H4 (cell line): Measurements from ENCODE around the gene SPNS2. TPM values are rescaled to one million over a fixed set of nuclear protein-coding genes. Genes with fewer than 3 reads are reported as not detected.

ENCODE experiments used
- DNase-seq: peaks from one replicate; pipeline ENCODE4 v3.0.0-alpha.2; 2015; ENCODE audit warnings: low spot score
- total RNA-seq: library from RNA; depleted of rRNA; stranded (reverse); fragments of >200 nt; shearing (Covaris generic); gene quantifications from 2 replicates; pipeline ENCODE4 v1.2.3, GENCODE V29; 2014

SPNS2 gene
- total RNA-seq, 1 experiment from 2014 or later = 0.52 TPM

DNA sequence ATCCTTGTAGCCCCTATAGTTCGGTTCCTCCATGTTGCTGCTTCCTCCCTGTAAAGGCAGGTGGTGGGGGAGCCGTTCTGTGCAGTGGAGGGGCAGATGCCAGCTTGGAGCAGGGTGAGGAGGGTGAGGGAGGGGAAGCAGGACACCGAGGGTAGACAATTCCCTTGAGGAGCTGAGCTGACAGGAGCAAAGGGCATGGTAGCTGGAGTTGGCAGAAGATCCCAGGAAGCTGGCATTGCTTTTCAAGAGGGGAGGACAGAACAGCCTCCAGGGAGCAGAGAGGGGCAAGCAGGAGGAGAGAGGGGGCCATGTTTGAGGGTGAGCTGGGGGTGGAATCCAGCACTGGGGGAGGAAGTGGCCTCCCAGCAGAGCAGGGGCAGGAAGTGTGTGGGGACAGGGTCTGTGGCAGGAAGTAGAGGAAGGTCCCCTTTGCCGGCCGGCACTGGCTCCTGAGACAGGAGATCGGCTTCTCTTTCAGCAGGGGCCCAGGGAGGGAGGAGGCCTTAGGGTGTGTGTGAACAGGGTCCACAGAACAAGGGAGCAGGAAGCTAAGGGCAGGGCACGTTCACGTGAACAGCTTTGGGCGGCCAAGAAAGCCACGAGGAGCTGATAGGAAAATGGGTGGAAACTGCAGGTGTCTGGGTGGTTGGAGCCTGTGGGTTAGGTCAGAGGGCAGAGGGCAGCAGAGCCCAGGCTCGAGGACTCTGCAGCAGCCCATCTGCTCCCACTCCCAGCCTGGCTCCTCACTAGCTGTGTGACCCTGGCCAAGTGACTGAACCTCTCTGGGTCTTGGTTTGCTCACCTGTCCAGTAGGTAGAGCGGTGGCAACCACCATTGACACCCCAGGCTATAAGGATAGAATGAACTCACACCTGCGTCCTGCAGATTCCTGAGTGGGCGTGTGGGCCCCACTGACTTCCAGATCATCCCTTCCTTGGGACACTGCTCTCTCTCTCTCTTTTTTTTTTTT is 17.5 kb upstream of the SPNS2 start:
- DNase-seq = no peak

- no peak for DNase-seq
Observed at GRCh38 chr17:4482338-4483011, 16.2 kb upstream of the SPNS2 start.

DNA sequence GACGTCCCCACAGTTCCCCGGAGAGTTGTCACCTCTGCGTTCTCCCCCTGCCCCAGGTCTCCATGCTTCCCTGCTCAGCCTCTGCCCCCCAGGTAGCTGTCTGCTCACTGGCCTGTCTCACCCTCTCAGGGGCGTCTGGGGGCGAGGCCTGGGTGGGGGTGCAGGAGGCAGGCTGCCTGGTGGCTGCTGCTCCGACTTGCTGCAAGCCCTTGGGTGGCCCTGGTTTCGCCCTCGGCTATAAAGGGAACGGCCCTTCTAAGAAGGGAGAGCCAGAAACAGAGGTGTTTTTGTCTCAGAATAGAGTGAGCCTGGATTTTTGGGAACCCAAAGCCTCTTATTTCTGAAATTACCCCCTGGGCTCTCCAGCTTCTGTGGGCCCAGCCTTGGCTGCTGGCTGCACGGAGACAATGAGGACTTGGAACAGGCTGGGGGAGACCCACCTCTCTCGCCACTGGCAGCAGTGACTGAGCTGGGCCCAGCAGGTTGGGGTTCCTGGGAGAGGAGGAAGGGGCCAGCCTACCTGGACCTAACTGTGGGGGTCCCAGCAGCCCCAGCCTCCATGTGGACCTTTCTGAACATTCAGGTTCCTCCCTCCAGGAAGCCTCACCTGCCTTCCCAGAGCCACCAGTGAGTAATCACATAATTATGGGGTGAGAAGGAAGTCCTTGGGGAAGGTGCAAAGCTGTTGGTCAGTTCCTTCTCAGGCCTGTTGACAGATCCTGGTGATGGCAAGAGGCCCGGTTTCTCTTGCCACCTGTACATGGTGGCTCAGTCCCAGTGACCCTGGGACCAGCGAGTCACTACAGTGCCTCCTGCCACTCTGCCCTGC is 15.5 kb upstream of the SPNS2 start:
- DNase-seq = no peak

DNA sequence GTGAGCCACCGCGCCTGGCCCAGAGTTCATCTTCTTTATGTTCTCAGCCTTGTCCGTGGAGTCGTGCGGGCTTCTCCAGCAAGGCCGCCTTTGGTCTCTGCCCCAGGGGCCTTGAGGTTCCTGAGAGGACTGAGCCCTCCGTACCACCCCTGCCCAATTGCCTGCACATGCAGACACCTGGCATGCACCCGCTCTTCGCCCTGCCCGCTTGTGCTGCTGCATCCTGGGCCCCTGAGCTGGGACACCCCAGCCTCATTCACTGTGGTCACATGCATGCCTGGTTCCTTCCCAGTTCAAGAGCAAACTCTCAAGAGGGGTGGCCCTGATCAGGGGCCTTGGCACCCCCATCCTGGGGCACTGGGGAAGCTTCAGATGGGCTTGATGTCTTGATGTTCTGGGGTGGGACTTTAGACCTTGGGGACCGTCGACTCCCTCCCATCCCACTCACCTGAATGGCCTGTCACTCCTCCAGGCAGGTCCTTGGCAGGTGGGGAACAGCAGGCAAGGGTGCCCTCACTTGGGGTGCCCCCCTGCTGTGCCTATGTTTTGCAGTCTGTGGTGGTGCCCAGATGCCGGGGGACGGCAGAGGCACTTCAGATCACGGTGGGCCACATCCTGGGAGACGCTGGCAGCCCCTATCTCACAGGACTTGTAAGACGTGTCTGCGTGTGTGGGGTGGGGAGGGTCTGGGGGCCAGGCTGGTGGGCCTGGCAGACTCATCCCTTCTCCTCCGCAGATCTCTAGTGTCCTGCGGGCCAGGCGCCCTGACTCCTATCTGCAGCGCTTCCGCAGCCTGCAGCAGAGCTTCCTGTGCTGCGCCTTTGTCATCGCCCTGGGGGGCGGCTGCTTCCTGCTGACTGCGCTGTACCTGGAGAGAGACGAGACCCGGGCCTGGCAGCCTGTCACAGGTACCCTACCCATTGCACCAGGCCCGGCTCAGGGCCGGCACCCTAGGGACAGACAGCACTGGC is 12.7 kb upstream of the SPNS2 start:
- DNase-seq = no peak

DNA sequence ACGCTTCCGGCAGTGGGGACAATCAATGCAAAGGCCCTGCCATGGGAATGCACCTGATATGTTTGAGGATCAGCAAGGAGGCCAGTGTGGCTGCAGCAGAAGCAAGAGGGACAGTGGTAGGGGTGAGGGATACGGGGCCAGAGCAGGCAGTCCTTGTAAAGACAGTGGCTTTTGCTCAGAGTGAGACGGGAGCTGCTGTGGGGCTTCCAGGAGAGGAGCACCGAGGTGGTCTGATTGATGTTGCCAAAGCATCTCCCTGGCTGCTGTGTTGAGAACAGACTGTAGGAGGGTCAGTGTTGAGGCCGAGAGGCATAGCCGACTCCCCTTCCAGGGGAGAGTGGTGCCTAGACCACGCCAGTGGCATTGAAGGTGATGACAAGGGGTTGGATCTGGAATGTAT is 11.4 kb upstream of the SPNS2 start:
- no peak for DNase-seq

DNA sequence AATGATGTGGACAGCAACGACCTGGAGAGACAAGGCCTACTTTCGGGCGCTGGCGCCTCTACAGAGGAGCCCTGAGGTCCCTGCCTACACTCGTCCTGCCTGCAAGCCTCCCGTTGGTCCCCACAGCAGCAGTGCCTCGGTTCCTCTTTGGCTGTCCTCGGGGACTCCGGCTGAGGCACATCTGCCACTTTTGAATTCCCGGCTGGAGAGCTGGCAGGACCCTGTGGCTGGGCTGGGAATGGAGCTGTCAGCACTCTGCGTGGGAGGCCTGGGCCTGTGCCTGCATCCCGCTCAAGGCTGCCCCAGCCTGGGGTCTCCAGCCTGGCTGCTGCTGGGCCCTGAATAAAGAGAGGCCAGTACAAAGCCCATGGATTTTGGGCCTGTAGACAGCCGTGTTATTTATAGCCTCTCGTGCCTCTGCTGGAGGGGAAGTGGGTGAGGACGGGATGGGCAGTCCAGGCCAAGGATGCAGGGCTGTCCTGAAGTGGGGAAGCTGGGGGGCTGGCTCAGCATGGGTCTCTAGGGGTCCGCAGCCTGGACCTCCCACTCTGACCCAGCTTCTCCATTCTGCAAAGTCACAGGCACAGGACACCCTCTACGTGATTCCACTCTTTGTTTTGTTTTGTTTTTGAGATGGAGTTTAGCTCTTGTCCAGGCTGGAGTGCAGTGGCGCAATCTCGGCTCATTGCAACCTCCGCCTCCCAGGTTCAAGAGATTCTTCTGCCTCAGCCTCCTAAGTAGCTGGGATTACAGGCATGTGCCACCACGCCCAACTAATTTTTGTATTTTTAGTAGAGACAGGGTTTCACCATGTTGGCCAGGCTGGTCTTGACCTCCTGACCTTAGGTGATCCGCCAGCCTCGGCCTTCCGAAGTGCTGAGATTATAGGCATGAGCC is 10.6 kb upstream of the SPNS2 start:
- DNase-seq = no peak

DNA sequence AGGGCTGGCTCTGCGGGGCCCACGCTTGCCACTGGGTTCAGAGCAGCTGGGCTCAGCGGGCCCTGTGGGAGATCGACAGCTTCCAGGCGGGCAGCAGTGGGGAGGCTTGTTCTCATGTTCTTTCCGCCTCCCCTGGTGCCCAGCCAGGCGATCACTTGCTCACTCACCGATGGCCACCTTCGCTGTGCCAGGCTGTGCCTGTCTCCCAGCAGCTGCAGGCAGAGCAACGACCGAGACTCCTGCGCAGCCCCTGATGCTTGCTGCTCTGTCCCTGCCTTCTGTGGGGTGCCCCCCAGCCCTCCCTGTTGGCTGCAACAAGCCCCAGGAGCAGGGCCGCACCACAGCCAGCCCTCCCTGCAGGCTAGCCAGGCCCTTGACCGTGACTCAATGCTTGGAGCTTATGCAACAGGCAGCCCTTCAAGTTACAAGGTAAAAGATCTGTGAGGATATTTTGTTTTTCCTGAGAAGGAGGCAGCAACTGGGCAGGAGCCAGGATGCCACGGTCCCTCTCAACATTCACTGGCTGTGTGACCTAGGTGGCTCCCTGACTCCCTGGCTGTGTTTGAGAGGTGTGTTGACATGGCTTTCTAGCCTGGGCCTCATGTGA is 9.6 kb upstream of the SPNS2 start:
- no peak for DNase-seq

DNA sequence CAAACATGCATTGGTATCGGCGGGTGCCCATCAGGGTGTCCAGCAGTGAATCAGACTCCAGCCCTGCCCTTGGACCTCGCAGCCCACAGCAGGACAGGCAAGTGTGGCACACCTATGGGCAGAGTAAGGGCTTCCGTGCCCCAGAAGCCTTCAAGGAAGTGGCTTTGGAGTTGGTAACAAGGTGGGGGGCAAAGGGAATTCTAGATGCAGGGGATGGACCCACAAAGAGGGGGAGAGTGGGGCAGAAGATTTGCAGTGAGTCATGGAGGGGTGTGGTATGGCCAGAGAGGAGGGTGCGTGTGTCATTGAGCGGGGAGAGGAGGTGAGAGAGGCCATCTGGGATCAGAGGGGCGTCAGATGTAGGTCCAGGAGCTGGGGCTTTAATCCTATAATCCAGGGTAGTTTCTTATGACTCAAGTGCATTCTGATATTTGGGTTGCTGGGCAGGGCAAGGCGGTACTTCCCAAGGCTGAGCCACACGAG is 8.5 kb upstream of the SPNS2 start:
- no peak for DNase-seq

- no peak for DNase-seq
Observed at GRCh38 chr17:4490637-4491061, 8.0 kb upstream of the SPNS2 start.

DNA sequence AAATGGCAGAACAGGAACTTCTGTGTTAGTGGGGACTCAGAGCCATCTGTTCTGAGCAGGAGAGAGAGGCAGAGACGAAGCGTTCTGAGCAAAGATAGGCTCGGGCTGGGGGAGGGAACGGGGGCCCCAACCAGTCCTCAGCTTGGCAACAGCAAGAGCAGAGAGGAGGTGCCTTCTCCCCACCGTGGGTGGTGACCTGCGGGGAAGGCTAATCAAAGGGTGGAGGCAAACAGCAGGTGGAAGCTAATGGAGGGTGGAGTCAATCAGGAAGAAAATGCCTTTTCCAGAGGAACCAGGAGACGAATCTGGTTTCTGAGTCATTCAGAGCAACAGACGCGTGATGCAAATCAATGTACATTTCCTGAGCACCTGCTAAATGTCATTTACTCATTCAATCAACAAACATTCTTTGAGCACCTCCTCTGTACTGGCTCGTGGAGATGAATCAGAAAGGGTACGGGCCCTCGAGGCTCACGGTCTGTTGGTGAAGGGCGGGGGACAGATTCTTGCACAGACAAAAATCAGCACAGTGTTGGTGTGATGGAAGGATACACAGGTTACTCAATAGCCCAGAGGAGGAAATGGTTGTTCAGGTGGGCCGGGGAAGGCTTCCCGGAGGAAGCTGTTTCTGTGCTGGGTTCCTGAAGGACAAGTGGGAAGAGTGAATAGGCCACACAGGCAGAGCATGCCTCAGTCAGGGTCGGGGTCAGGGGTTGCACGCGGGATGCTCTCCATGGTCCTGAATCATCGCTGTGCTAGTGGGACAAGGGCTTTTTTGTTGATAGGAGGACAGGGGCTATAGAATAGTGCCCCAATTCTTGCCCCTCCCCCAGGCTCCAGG is 5.7 kb upstream of the SPNS2 start:
- DNase-seq = no peak

- no peak for DNase-seq
Observed at GRCh38 chr17:4497101-4497824, 1.4 kb upstream of the SPNS2 start.

GRCh38 chr17:4499431-4500190 is 930 bp downstream of the SPNS2 start:
- no peak for DNase-seq

DNA sequence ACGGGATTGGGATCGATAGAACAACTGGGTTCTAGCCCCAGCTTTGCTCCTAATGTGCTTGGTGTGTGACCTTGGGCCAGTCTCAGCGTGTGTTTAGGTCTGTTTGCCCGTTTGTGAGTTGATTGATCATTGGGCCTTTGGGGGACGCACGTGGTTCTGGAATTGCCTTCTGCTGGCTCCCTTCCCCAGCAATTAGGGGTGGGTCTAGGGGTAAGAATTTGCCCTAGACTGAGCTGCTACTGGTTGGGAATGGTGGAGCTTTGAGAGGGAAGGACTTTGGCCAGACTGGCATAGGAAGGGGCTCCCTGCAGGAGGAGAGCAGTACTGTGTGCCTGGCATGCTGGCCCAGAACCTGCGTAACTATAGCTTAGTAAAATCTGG is 1.5 kb downstream of the SPNS2 start:
- DNase-seq = no peak

DNA sequence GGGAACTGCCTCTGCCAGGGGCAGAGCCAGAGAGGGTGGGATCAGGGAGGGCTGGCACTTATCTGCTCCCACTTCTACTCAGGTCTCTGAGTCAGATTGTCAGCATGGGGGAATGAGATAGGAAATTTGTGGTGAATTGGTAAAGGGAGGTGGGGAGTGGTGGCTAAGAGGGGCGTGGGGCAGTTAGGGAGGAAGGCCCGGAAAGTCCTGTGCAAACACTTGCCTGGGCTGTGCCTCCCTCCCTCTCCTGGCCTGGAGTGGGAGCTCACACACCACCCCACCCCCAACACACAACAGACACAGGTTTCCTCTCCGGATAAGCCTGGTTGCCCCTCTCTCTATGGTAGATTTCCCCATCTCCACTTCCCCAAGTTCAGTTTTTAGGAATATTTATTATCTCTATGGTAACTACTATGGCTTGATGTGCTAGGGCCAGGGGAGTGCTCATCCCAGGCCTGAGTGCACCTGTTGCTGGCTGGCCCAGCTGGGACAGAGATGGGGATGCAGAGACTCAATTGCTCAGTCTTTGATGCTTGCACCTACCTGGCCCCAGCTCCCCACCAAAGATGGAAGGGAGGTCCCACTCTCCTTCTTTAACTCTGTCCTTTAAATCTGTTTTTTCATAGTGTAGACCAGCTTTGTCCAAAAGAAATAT is 2.7 kb downstream of the SPNS2 start:
- DNase-seq = no peak

DNA sequence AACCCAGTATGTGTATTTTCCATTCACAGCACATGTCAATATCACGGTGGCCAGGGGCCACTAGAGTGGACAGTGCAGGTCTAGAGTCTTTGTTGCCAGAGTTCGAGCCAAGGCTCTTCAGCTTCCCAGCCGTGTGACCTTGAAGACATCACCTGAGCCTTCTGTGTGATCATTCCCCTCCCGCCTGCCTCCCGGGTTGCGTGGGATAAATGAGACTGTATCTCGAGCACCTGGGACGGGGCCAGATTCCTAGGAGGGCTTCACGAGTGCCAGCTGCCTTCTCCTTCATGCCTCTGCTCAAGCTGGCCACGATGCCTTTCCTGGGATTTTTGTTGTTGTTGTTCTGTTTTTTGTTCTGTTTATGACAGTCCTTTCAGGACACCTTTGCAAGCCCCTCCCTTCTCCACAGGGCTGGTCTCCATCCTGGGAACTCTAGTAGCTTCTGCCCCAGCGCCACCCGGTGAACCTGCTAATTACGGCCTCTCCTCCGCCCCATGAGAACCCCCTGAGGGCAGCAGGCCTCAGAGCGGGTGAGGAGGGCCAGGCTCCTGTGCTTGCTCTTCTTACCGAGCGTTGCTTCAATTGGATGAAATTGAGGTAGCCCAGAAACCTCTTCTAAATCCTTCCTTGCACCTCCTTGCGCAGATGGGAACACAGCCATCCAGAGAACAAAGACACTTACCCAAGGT is 3.9 kb downstream of the SPNS2 start:
- no peak for DNase-seq
